Esophagus squamous epithelium (tissue), 5 donors: ENCODE measurements around the gene C19orf25. TPM values are rescaled to one million over a fixed set of nuclear protein-coding genes. Genes with fewer than 3 reads are reported as not detected.
"Not testable (repeated sequence)": the region's sequence is repeated elsewhere in the genome, so short reads cannot be mapped to it uniquely, and the experiment has no call there.

Source experiments
- DNase-seq: peaks from one replicate; lab custom pipeline; 2025; lab: John Stamatoyannopoulos, UW
- H3K27ac ChIP-seq, 4 donors: fragments of 200-600 bp; sonication (generic); one replicate each; pipeline ENCODE4 v1.5.1; 2016 to 2019; ENCODE audit warnings: mild to moderate bottlenecking in 1 of 4
- H3K27me3 ChIP-seq, 4 donors: fragments of 200-600 bp; sonication (generic); 1 replicate in 3 of 4; 2 replicates in 1 of 4; pipeline versions ENCODE4 v1.5.1 to v1.6.0; 2017 to 2021; ENCODE audit warnings: antibody characterized with exemption in 1 of 4
- H3K36me3 ChIP-seq, 3 donors: fragments of 200-600 bp; sonication (generic); one replicate each; pipeline ENCODE4 v1.5.1; 2016 to 2019
- H3K4me1 ChIP-seq, 3 donors: fragments of 200-600 bp; sonication (generic); one replicate each; pipeline ENCODE4 v1.5.1; 2017 to 2019
- H3K4me3 ChIP-seq, 4 donors: fragments of 200-600 bp; sonication (generic); 1 replicate in 3 of 4; 2 replicates in 1 of 4; pipeline ENCODE4 v1.5.1; 2016 to 2019; ENCODE audit warnings: mild to moderate bottlenecking in 2 of 4, moderate library complexity in 1 of 4
- H3K9me3 ChIP-seq, 3 donors: fragments of 200-600 bp; sonication (generic); one replicate each; pipeline ENCODE4 v1.5.1; 2016 to 2019
- CTCF ChIP-seq, 6 experiments: fragments of 450-650 bp in 4 of 6; fragments of 200-600 bp in 2 of 6; sonication (generic) in 2 of 6; IDR thresholded peaks; one replicate each; pipeline ENCODE4 v1.5.1; 2016 to 2019; ENCODE audit warnings: antibody characterized with exemption in 6 of 6, mild to moderate bottlenecking in 4 of 6, moderate library complexity in 4 of 6
- POLR2A ChIP-seq, 4 donors: fragments of 450-650 bp; IDR thresholded peaks; one replicate each; pipeline ENCODE4 v1.6.1; 2017; ENCODE audit warnings: antibody characterized with exemption in 4 of 4, mild to moderate bottlenecking in 4 of 4, moderate library complexity in 3 of 4
- WGBS, 2 donors: methylation state at CpG; one replicate each; pipeline ENCODE4 v1.1.5; 2018; 5-methylcytosine and 5-hydroxymethylcytosine counted together
- intact Hi-C: fragments of 100-400 bp; cut with DNase I; formaldehyde crosslinking; loops from one replicate; pipeline ENCODE4 v1.15.0; 2022
- total RNA-seq, 4 donors: library from RNA; depleted of rRNA; stranded (reverse); fragments of >200 nt; gene quantifications; one replicate each; pipeline ENCODE4 v1.1.0, GENCODE V29; 2016
- donor health status: DM: yes; HTN: yes; CAD: no.

The C19orf25 gene
- total RNA-seq, 4 donors from 2014 or later = 17.8 to 24.5 (median 23.0) TPM

- TF ChIP-seq CTCF (IDR thresholded peaks at IDR 0.05) (no peak), POLR2A (IDR thresholded peaks at IDR 0.05) (no peak)
Measured at GRCh38 chr19:1522838-1523237, 43.8 kb upstream of the C19orf25 start.

DNA sequence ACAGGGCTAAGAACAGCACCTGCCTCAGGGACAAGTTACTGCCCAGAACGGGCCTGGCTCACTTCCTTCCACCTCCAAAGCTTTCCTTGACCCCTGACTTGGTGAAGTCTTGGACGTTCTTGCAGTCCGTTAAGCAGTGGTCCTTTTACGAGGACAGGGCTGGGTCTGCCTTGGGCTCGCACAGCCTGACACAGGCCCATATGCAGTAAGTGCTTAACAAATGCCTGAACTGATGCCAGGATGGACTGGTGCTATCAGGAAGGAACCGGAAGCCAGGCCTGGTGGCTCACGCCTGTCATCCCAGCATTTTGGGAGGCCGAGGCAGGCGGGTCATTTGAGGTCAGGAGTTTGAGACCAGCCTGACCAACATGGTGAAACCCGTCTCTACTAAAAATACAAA, 43.0 kb upstream of the C19orf25 start:
- WGBS, 2 donors = 57 to 84% methylated on average over 6 of the region's 10 CpGs
- intact Hi-C loops = no loop called here
- Histone ChIP-seq H3K27ac (peak overlapping the region in 2 of 4 donors; percentile 38 to 61), H3K4me3 (no peak overlapping the region), H3K4me1 (peaks cover 0 to 33% (median 10%) of the 10 kb centered on the region in 3 donors), H3K27me3 (peaks cover 0 to 71% (median 12%) of the 10 kb centered on the region in 4 donors), H3K36me3 (no peaks in the 10 kb centered on the region), H3K9me3 (no peaks in the 10 kb centered on the region)
- no peak for TF ChIP-seq POLR2A (IDR thresholded peaks at IDR 0.05)
- TF ChIP-seq CTCF (IDR thresholded peaks at IDR 0.05) = no peak
- DNase-seq = no peak

More at GRCh38 chr19:1522838-1523237, 43.8 kb upstream of the C19orf25 start:
- Histone ChIP-seq H3K4me1 (peaks cover 0 to 33% (median 10%) of the 10 kb centered on the region in 3 donors), H3K27me3 (peaks cover 0 to 79% (median 12%) of the 10 kb centered on the region in 4 donors), H3K4me3 (no peak overlapping the region), H3K27ac (peak overlapping the region in 2 of 4 donors; percentile 39 to 44), H3K36me3 (no peaks in the 10 kb centered on the region), H3K9me3 (no peaks in the 10 kb centered on the region)
- intact Hi-C loops = no loop called here
- DNase-seq = no peak
- WGBS, 2 donors = 21% methylated on average over 15 of the region's 18 CpGs; no CpG with 5 or more reads in 1 of the 2 donors

- Histone ChIP-seq H3K9me3 (no peaks in the 10 kb centered on the region), H3K27ac (peak overlapping the region in 3 of 4 donors; percentile 38 to 62 (median 61)), H3K36me3 (no peaks in the 10 kb centered on the region), H3K4me3 (no peak overlapping the region), H3K4me1 (peaks cover 0 to 33% (median 10%) of the 10 kb centered on the region in 3 donors), H3K27me3 (peaks cover 0 to 67% (median 12%) of the 10 kb centered on the region in 4 donors)
- DNase-seq = no peak
- WGBS, 2 donors = no CpG with 5 or more reads among the region's 14 CpGs
- intact Hi-C loops = no loop called here
- no peak for TF ChIP-seq CTCF (IDR thresholded peaks at IDR 0.05)
- TF ChIP-seq POLR2A (IDR thresholded peaks at IDR 0.05) = no peak
Measured at GRCh38 chr19:1521636-1522035, 42.6 kb upstream of the C19orf25 start.

- Histone ChIP-seq H3K27ac (no peak overlapping the region), H3K4me1 (peaks cover 0 to 33% (median 10%) of the 10 kb centered on the region in 3 donors), H3K36me3 (no peaks in the 10 kb centered on the region), H3K9me3 (no peaks in the 10 kb centered on the region), H3K27me3 (peaks cover 0 to 58% (median 11%) of the 10 kb centered on the region in 4 donors), H3K4me3 (no peak overlapping the region)
- intact Hi-C loops = no loop called here
- TF ChIP-seq POLR2A (IDR thresholded peaks at IDR 0.05) = no peak
- 51 to 88% methylated on average over 1 to 2 of the region's 17 CpGs for WGBS, 2 donors
- no peak for DNase-seq
Measured at GRCh38 chr19:1520203-1520780, 41.3 kb upstream of the C19orf25 start.

GRCh38 chr19:1519802-1520201, 40.8 kb upstream of the C19orf25 start:
- DNase-seq, H3K9me3 ChIP-seq, H3K36me3 ChIP-seq, intact Hi-C loops, H3K4me3 ChIP-seq, H3K27ac ChIP-seq: not testable (repeated sequence)
- WGBS, 2 donors = 73 to 83% methylated on average over 4 to 6 of the region's 8 CpGs
- H3K27me3 ChIP-seq = peaks cover 0 to 58% (median 6%) of the 10 kb centered on the region in 4 donors
- peaks cover 0 to 33% (median 10%) of the 10 kb centered on the region in 3 donors for H3K4me1 ChIP-seq

DNA sequence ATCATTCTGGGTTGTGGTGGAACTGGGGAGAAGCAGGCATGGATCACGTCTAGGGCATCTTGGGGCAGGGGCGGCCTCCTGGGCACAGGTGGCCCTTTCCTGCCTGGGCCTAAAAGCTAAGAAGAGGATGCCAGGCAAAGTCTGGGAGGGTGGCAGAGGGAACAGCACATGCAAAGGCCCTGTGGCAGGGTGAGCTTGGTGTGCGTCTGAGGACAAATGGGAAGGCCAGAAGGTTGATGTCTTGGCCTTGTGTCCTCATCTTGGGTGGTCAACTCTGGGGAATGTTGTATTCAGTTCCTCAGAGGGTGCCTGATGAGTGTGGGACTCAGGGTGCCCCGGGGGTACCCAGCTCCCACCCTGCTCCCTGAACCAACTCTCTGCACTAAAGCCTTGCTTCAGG, 39.5 kb upstream of the C19orf25 start:
- no peak for DNase-seq
- H3K27ac ChIP-seq = no peak overlapping the region
- H3K9me3 ChIP-seq = no peaks in the 10 kb centered on the region
- peaks cover 5 to 31% (median 6%) of the 10 kb centered on the region in 3 donors for H3K4me1 ChIP-seq
- H3K4me3 ChIP-seq = no peak overlapping the region
- WGBS, 2 donors = 100% methylated on average over 1 to 3 of the region's 4 CpGs
- no peaks in the 10 kb centered on the region for H3K36me3 ChIP-seq
- intact Hi-C loops = no loop called here
- peaks cover 0 to 58% (median 3%) of the 10 kb centered on the region in 4 donors for H3K27me3 ChIP-seq
- TF ChIP-seq POLR2A (IDR thresholded peaks at IDR 0.05) = no peak
